ENCODE measurements around the gene PLAAT4.

DNA sequence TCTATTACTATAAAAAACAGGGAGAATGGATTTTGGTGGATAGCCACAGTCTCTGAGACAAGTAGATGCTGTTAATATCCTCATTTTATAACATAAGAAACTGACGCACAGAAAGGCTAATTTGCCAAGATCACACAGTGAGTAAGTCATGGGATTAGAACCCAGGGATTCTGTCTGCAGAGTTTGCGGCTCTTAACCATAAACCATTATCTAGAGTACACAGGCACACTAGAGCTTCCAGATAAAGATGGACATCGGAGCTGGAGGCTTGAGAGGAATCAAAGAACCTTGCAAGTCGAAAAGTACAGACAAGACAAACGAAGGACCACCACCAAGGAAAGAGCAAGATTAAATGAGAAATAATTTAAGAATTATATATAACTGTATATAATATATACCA is 19.5 kb upstream of the PLAAT4 start:
- TF ChIP-seq EZH2 (IDR thresholded peaks at IDR 0.05; ENCODE audit: insufficient read depth, poor library complexity, severe bottlenecking), result no peak
- TF ChIP-seq EZH2phosphoT487 (IDR thresholded peaks at IDR 0.05; ENCODE audit: insufficient read depth, low read depth), result no peak
